ENCODE data around the gene SEMA3A.
"Not testable (repeated sequence)": the region's sequence is repeated elsewhere in the genome, so short reads cannot be mapped to it uniquely, and the experiment has no call there.

Gene SEMA3A

GRCh38 chr7:84108787-84109186 is 85.8 kb downstream of the SEMA3A start:
- no peak for DNase-seq (ENCODE audit: low spot score)

GRCh38 chr7:84108119-84108518 is 86.5 kb downstream of the SEMA3A start:
- no peak for DNase-seq (ENCODE audit: low spot score)

GRCh38 chr7:84107259-84107658 is 87.3 kb downstream of the SEMA3A start:
- DNase-seq (ENCODE audit: low spot score): no peak

GRCh38 chr7:84106291-84106690 is 88.3 kb downstream of the SEMA3A start:
- DNase-seq (ENCODE audit: low spot score): no peak

- no peak for DNase-seq (ENCODE audit: low spot score)
Observed at GRCh38 chr7:84105586-84105985, 89.0 kb downstream of the SEMA3A start.

- DNase-seq (ENCODE audit: low spot score): no peak
Observed at GRCh38 chr7:84104826-84105225, 89.8 kb downstream of the SEMA3A start.

- DNase-seq (ENCODE audit: low spot score): no peak
Observed at GRCh38 chr7:84102213-84102612, 92.4 kb downstream of the SEMA3A start.

- no peak for DNase-seq (ENCODE audit: low spot score)
Observed at GRCh38 chr7:84100866-84101265, 93.7 kb downstream of the SEMA3A start.

- DNase-seq (ENCODE audit: low spot score): no peak
Observed at GRCh38 chr7:84095971-84096370, 98.6 kb downstream of the SEMA3A start.

- DNase-seq (ENCODE audit: low spot score): no peak
Observed at GRCh38 chr7:84092207-84092606, 102.4 kb downstream of the SEMA3A start.

GRCh38 chr7:84091318-84091717 is 103.3 kb downstream of the SEMA3A start:
- no peak for DNase-seq (ENCODE audit: low spot score)

- no peak for DNase-seq (ENCODE audit: low spot score)
Observed at GRCh38 chr7:84088802-84089201, 105.8 kb downstream of the SEMA3A start.

GRCh38 chr7:84085998-84086397 is 108.6 kb downstream of the SEMA3A start:
- no peak for DNase-seq (ENCODE audit: low spot score)

GRCh38 chr7:84085147-84085546 is 109.4 kb downstream of the SEMA3A start:
- no peak for DNase-seq (ENCODE audit: low spot score)

GRCh38 chr7:84083846-84084245 is 110.7 kb downstream of the SEMA3A start:
- DNase-seq (ENCODE audit: low spot score): no peak

GRCh38 chr7:84081973-84082522 is 112.5 kb downstream of the SEMA3A start:
- no peak for DNase-seq (ENCODE audit: low spot score)

GRCh38 chr7:84077336-84077735 is 117.3 kb downstream of the SEMA3A start:
- DNase-seq (ENCODE audit: low spot score): no peak

- no peak for DNase-seq (ENCODE audit: low spot score)
Observed at GRCh38 chr7:84076219-84076618, 118.4 kb downstream of the SEMA3A start.

GRCh38 chr7:84073186-84073875 is 121.3 kb downstream of the SEMA3A start:
- no peak for DNase-seq (ENCODE audit: low spot score)

- no peak for DNase-seq (ENCODE audit: low spot score)
Observed at GRCh38 chr7:84070770-84071169, 123.8 kb downstream of the SEMA3A start.

GRCh38 chr7:84069999-84070500 is 124.5 kb downstream of the SEMA3A start:
- no peak for DNase-seq (ENCODE audit: low spot score)

- DNase-seq (ENCODE audit: low spot score): no peak
Observed at GRCh38 chr7:84069033-84069432, 125.6 kb downstream of the SEMA3A start.

- DNase-seq (ENCODE audit: low spot score): not testable (repeated sequence)
Observed at GRCh38 chr7:84062489-84062901, 132.1 kb downstream of the SEMA3A start.

GRCh38 chr7:84060760-84061261 is 133.8 kb downstream of the SEMA3A start:
- DNase-seq (ENCODE audit: low spot score): no peak

Measured in hematopoietic multipotent progenitor cell treated with erythropoietin and hydrocortisone succinate and interleukin-3 and kit ligand, for 15 days (in vitro differentiated cells).